Skin epidermis (tissue), 12 donors: ENCODE data around the gene SAPCD2.

Experiments
- H3K27ac ChIP-seq, 21 experiments: fragments of 200-600 bp; sonication (generic) in 11 of 21; one replicate each; pipeline ENCODE4 v1.5.0; 2020; ENCODE audit warnings: mild to moderate bottlenecking in 3 of 21, inconsistent platforms in 2 of 21, moderate library complexity in 2 of 21
- H3K4me3 ChIP-seq, 7 experiments: fragments of 200-600 bp; sonication (generic) in 2 of 7; one replicate each; pipeline ENCODE4 v1.5.0; 2020; ENCODE audit warnings: inconsistent platforms in 2 of 7, mild to moderate bottlenecking in 2 of 7, moderate library complexity in 1 of 7

SAPCD2 gene

GRCh38 chr9:137084526-137084925 is 14.2 kb upstream of the SAPCD2 start:
- H3K27ac ChIP-seq: peak overlapping the region in 15 of 21 experiments; percentile 56 to 82 (median 73)
- no peak overlapping the region for H3K4me3 ChIP-seq

GRCh38 chr9:137083394-137084004 is 13.1 kb upstream of the SAPCD2 start:
- Histone ChIP-seq H3K27ac (peak overlapping the region in 20 of 21 experiments; percentile 26 to 82 (median 71)), H3K4me3 (no peak overlapping the region)

- H3K27ac ChIP-seq: peak overlapping the region in 18 of 21 experiments; percentile 2 to 82 (median 71)
Measured at GRCh38 chr9:137082925-137083290, 12.6 kb upstream of the SAPCD2 start.

GRCh38 chr9:137082222-137082924 is 12.0 kb upstream of the SAPCD2 start:
- Histone ChIP-seq H3K27ac (peak overlapping the region in 13 of 21 experiments; percentile 2 to 82 (median 73)), H3K4me3 (no peak overlapping the region)

More at GRCh38 chr9:137082925-137083290, 12.6 kb upstream of the SAPCD2 start:
- no peak overlapping the region for H3K4me3 ChIP-seq

- Histone ChIP-seq H3K27ac (peak overlapping the region in 1 of 21 experiments; percentile 9), H3K4me3 (no peak overlapping the region)
Measured at GRCh38 chr9:137080260-137081122, 10.1 kb upstream of the SAPCD2 start.

- H3K27ac ChIP-seq: no peak overlapping the region
- H3K4me3 ChIP-seq: no peak overlapping the region
Measured at GRCh38 chr9:137079401-137079787, 9.0 kb upstream of the SAPCD2 start.

GRCh38 chr9:137078701-137079400 is 8.5 kb upstream of the SAPCD2 start:
- peak overlapping the region in 6 of 7 experiments; percentile 46 to 71 (median 64) for H3K4me3 ChIP-seq
- H3K27ac ChIP-seq: peak overlapping the region in 7 of 21 experiments; percentile 57 to 86 (median 76)

GRCh38 chr9:137077758-137078693 is 7.7 kb upstream of the SAPCD2 start:
- H3K4me3 ChIP-seq: peak overlapping the region; percentile 46 to 71 (median 61)
- peak overlapping the region; percentile 29 to 87 (median 79) for H3K27ac ChIP-seq

- Histone ChIP-seq H3K27ac (peak within 1 kb of the TSS; percentile 62 to 87 (median 79)), H3K4me3 (peak within 1 kb of the TSS; percentile 46 to 71 (median 61))
Measured at GRCh38 chr9:137077010-137077747, 6.8 kb upstream of the SAPCD2 start, which contains the start of gene UAP1L1. Gene UAP1L1 (plus strand): TSS chr9:137077517. CDS start chr9:137077533, 16 bp downstream.

GRCh38 chr9:137076636-137077009 is 6.3 kb upstream of the SAPCD2 start:
- Histone ChIP-seq H3K4me3 (peak overlapping the region in 6 of 7 experiments; percentile 46 to 71 (median 64)), H3K27ac (peak overlapping the region in 20 of 21 experiments; percentile 18 to 87 (median 78))

GRCh38 chr9:137075275-137075775 is 5.0 kb upstream of the SAPCD2 start:
- H3K27ac ChIP-seq: peak overlapping the region in 11 of 21 experiments; percentile 12 to 81 (median 60)
- no peak overlapping the region for H3K4me3 ChIP-seq

GRCh38 chr9:137074657-137075274 is 4.4 kb upstream of the SAPCD2 start:
- Histone ChIP-seq H3K27ac (peak overlapping the region in 14 of 21 experiments; percentile 12 to 81 (median 49)), H3K4me3 (no peak overlapping the region)

- no peak overlapping the region for H3K4me3 ChIP-seq
- H3K27ac ChIP-seq: peak overlapping the region in 2 of 21 experiments; percentile 60
Measured at GRCh38 chr9:137073992-137074399, 3.6 kb upstream of the SAPCD2 start.

- Histone ChIP-seq H3K4me3 (peak overlapping the region in 2 of 7 experiments; percentile 51 to 52), H3K27ac (peak overlapping the region in 11 of 21 experiments; percentile 21 to 77 (median 64))
Measured at GRCh38 chr9:137071282-137071681, 925 bp upstream of the SAPCD2 start.

GRCh38 chr9:137070906-137071275 is 534 bp upstream of the SAPCD2 start:
- Histone ChIP-seq H3K4me3 (peak overlapping the region; percentile 32 to 52 (median 48)), H3K27ac (peak overlapping the region in 16 of 21 experiments; percentile 2 to 77 (median 60))

- peak overlapping the region in 3 of 21 experiments; percentile 11 to 72 (median 29) for H3K27ac ChIP-seq
- H3K4me3 ChIP-seq: peak overlapping the region; percentile 32 to 52 (median 48)
Measured at GRCh38 chr9:137069508-137070091, 757 bp downstream of the SAPCD2 start.
